ENCODE results near the gene RILPL2.
"Not testable (repeated sequence)": the region's sequence is repeated elsewhere in the genome, so short reads cannot be mapped to it uniquely, and the experiment has no call there.

The RILPL2 gene

DNA sequence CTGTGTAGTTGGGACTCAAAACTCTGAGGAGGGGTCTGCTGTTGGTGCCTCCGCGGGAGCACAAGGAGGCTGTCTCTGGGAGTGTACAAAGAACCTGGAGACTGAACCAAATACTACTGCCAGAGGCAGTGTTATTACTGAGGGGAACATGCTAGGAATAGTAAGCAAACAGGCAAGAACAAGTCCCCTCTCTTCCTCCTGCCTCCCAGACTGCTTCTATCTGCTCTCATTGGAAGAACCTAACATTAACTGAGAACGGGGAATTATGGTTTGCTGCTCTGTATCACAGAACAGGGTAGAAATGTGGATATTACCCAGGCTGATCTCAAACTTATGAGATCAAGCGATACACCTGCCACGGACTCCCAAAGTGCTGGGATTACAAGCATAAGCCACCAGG, 57.1 kb downstream of the RILPL2 start:
- no peak for DNase-seq

DNA sequence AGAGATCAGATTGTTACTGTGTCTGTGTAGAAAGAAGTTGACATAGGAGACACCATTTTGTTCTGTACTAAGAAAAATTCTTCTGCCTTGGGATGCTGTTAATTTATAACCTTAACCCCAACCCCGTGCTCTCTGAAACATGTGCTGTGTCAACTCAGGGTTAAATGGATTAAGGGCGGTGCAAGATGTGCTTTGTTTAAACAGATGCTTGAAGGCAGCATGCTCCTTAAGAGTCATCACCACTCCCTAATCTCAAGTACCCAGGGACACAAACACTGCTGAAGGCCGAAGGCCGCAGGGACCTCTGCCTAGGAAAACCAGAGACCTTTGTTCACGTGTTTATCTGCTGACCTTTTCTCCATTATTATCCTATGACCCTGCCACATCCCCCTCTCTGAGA, 64.1 kb downstream of the RILPL2 start:
- DNase-seq: not testable (repeated sequence)

GRCh38 chr12:123371667-123372368, 64.7 kb downstream of the RILPL2 start:
- DNase-seq: not testable (repeated sequence)

GRCh38 chr12:123369229-123369628, 67.3 kb downstream of the RILPL2 start:
- no peak for DNase-seq

GRCh38 chr12:123368431-123368830, 68.1 kb downstream of the RILPL2 start:
- DNase-seq: not testable (repeated sequence)

- DNase-seq: no peak
These were observed 69.0 kb downstream of the RILPL2 start for GRCh38 chr12:123367511-123367910.
